Neural cell (in vitro differentiated cells): ENCODE measurements around the gene AGXT2.

Source experiments
- EZH2 ChIP-seq: fragments of 200-600, 300-800 bp; shearing (Covaris generic), sonication (generic); IDR thresholded peaks from 2 replicates; pipeline ENCODE4 v1.6.1; 2014; ENCODE audit warnings: antibody characterized with exemption, low read length, borderline replicate concordance, mild to moderate bottlenecking; ENCODE audit not compliant: insufficient read depth, poor library complexity, severe bottlenecking
- RAD21 ChIP-seq: fragments of 450-650 bp; conservative IDR thresholded peaks from 2 replicates; pipeline ENCODE4 v1.6.1; 2014; ENCODE audit warnings: antibody characterized with exemption, mild to moderate bottlenecking, moderate library complexity
- TF ChIP-seq, protein P1 (sequence below): fragments of 450-650 bp; IDR thresholded peaks from 2 replicates; pipeline ENCODE4 v1.5.1; 2014; ENCODE audit warnings: antibody characterized with exemption, mild to moderate bottlenecking, moderate library complexity; ENCODE audit not compliant: poor library complexity, severe bottlenecking

DNA sequence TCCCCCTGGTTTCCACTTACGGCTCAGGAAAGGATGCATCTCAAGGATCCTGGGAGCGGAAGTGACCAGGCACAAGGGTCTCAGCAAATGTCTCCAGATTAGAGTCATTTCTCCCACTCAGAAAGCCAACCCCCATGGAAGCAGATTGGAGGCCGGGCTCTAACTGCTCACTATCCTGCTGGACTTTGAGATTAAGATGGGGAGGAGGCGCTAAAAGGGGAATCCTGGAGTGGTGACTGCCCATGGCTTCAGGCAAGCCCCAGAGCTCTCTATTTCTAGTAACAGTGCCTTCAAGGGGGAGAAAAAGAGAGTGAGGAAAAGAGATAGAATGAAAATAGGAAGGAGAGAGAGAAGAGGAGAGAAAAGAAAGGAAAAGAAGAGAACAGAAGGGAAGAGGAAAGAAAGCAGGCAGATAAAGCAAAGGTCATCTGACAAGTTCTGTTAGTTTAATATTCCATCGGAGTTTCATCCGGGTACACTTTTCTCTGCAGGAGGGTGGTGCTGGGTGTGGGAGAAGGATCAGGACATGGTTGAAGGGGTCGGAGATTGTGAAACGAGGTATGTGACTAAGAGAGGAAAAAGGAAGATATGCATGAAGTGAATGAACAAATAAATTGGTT is at the start of gene AGXT2:
- TF ChIP-seq, protein P1, sequence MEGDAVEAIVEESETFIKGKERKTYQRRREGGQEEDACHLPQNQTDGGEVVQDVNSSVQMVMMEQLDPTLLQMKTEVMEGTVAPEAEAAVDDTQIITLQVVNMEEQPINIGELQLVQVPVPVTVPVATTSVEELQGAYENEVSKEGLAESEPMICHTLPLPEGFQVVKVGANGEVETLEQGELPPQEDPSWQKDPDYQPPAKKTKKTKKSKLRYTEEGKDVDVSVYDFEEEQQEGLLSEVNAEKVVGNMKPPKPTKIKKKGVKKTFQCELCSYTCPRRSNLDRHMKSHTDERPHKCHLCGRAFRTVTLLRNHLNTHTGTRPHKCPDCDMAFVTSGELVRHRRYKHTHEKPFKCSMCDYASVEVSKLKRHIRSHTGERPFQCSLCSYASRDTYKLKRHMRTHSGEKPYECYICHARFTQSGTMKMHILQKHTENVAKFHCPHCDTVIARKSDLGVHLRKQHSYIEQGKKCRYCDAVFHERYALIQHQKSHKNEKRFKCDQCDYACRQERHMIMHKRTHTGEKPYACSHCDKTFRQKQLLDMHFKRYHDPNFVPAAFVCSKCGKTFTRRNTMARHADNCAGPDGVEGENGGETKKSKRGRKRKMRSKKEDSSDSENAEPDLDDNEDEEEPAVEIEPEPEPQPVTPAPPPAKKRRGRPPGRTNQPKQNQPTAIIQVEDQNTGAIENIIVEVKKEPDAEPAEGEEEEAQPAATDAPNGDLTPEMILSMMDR, result no peak
- no peak for TF ChIP-seq EZH2
- no peak for TF ChIP-seq RAD21
